ENCODE results near the gene THSD7B.

The THSD7B gene

GRCh38 chr2:137187216-137187615 lies 421.9 kb downstream of the THSD7B start:
- Histone ChIP-seq H3K9ac (ENCODE audit: low read depth, low read length) (no peak overlapping the region), H3K4me3 (ENCODE audit: low read length) (no peak overlapping the region), H3K9me3 (ENCODE audit: insufficient read depth, low read depth, low read length) (no peaks in the 10 kb centered on the region), H3K4me1 (ENCODE audit: insufficient read depth, low read length) (no peaks in the 10 kb centered on the region), H3K27me3 (ENCODE audit: insufficient read depth, low read length) (no peaks in the 10 kb centered on the region), H3K36me3 (ENCODE audit: insufficient read depth, low read depth, low read length) (no peaks in the 10 kb centered on the region), H3K27ac (ENCODE audit: low read length) (no peak overlapping the region)

GRCh38 chr2:137190411-137191195 lies 425.3 kb downstream of the THSD7B start:
- Histone ChIP-seq H3K4me3 (ENCODE audit: low read length) (no peak overlapping the region), H3K9ac (ENCODE audit: low read depth, low read length) (no peak overlapping the region), H3K9me3 (ENCODE audit: insufficient read depth, low read depth, low read length) (no peaks in the 10 kb centered on the region), H3K27me3 (ENCODE audit: insufficient read depth, low read length) (0 out of 2 replicates have a peak, but pooled peaks cover 6% of the 10 kb centered on the region), H3K27ac (ENCODE audit: low read length) (no peak overlapping the region), H3K36me3 (ENCODE audit: insufficient read depth, low read depth, low read length) (no peaks in the 10 kb centered on the region), H3K4me1 (ENCODE audit: insufficient read depth, low read length) (peaks cover 15% of the 10 kb centered on the region)

DNA sequence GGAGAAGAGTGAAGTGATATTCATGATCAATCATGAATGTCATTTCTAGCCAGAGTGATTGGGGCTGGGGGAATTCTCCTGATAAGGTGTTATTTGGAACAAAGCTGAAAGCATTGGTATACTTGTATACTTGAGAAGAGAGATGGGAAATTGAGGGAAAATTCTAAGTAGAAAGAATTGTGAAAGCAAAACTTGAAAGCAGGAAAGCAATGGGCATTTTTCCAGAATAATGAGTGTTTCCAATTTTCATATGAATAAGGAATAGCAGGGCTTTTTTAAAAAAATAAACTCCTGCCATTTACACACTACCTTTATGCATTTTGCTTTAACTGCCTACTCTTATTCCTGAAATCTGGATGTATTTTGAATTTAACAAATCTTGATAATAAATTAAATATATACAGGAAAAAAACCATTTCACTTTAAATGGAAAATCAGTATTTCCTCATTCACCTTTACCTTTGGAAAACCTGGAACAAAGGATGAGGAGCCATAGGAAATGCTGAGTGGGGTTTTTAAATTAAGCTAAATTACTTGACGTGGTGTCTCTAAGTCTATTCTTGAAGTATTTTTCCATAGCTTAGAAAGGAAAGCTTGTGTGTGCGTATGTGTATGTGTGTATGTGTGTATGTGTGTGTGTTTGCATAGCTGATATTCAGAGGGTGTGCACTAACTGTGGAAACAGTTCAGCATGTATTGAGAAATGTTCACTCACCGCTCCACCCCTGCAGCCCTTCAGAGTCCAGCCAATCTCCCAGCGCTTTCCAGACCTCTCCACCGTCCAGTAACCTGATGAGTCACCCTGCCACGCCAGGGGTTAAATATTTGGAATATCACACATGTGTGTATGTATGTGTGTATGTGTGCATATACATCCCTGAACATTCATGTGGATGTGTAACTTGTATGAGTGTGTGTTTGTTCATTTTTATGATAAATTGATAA lies 427.3 kb downstream of the THSD7B start:
- Histone ChIP-seq H3K4me3 (ENCODE audit: low read length) (no peak overlapping the region), H3K27ac (ENCODE audit: low read length) (no peak overlapping the region), H3K27me3 (ENCODE audit: insufficient read depth, low read length) (0 out of 2 replicates have a peak, but pooled peaks cover 6% of the 10 kb centered on the region), H3K9ac (ENCODE audit: low read depth, low read length) (no peak overlapping the region), H3K36me3 (ENCODE audit: insufficient read depth, low read depth, low read length) (no peaks in the 10 kb centered on the region), H3K9me3 (ENCODE audit: insufficient read depth, low read depth, low read length) (no peaks in the 10 kb centered on the region), H3K4me1 (ENCODE audit: insufficient read depth, low read length) (peaks cover 15% of the 10 kb centered on the region)

DNA sequence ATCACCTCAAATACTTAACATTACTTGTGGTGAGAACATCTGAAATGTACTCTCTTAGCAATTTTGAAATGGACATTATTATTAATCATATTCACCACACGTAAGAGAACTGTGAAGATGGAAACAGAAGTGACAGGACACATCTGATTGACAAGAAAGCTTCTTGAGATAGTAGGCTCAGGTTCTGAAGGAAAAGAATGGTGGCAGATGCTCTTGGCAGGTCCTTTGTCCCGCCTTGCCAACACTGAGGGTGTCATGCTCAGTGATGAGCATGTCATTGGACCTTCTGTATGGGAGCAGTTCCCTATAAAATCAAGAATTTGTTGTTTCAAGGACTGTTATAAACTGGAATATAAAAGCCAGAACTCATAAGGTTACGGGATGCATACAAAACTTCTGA lies 428.1 kb downstream of the THSD7B start:
- H3K9me3 ChIP-seq (ENCODE audit: insufficient read depth, low read depth, low read length) = no peaks in the 10 kb centered on the region
- H3K4me3 ChIP-seq (ENCODE audit: low read length) = no peak overlapping the region
- no peaks in the 10 kb centered on the region for H3K36me3 ChIP-seq (ENCODE audit: insufficient read depth, low read depth, low read length)
- H3K4me1 ChIP-seq (ENCODE audit: insufficient read depth, low read length) = peaks cover 15% of the 10 kb centered on the region
- H3K27ac ChIP-seq (ENCODE audit: low read length) = no peak overlapping the region
- 0 out of 2 replicates have a peak, but pooled peaks cover 6% of the 10 kb centered on the region for H3K27me3 ChIP-seq (ENCODE audit: insufficient read depth, low read length)
- no peak overlapping the region for H3K9ac ChIP-seq (ENCODE audit: low read depth, low read length)

DNA sequence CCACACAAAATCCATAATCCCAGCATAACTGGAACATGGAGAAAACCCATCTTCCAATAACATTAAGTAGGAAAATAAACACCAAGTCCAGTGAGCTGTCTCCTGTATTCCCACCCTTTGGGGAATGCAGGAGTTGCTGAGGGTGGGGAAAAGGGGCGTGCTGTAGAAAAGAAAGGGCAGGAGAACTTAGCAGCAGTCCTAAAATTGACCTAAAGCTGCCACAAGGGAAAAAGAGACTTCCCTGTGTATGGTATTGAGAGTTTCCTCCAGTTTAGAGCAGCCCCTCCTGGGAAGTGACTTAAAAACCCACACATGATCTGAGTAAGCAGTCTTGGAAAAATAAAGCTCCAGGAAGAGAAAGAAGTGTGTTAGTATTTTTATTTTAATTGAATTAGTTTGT lies 428.8 kb downstream of the THSD7B start:
- Histone ChIP-seq H3K27me3 (ENCODE audit: insufficient read depth, low read length) (0 out of 2 replicates have a peak, but pooled peaks cover 6% of the 10 kb centered on the region), H3K36me3 (ENCODE audit: insufficient read depth, low read depth, low read length) (no peaks in the 10 kb centered on the region), H3K4me3 (ENCODE audit: low read length) (no peak overlapping the region), H3K4me1 (ENCODE audit: insufficient read depth, low read length) (peaks cover 15% of the 10 kb centered on the region), H3K9ac (ENCODE audit: low read depth, low read length) (no peak overlapping the region), H3K9me3 (ENCODE audit: insufficient read depth, low read depth, low read length) (no peaks in the 10 kb centered on the region), H3K27ac (ENCODE audit: low read length) (no peak overlapping the region)

DNA sequence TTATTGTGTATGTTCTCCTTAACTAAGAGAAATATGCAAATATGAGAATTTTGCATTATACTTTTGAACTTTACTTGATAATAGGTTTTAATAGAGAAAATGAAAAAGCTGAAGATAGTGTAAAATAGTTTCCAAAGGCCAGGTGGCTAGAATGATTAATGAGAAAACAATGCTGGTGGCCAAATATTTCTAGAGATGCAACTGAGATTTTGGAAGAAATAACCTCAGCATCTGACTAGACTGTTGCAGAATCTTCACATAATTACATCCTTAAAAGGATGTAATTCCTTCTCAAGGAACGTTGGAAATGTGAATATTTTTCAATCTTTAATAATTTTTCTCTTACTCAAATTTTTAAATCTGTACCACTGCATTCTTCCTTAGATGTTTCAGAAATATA lies 434.4 kb downstream of the THSD7B start:
- Histone ChIP-seq H3K4me3 (ENCODE audit: low read length) (no peak overlapping the region), H3K27ac (ENCODE audit: low read length) (no peak overlapping the region), H3K36me3 (ENCODE audit: insufficient read depth, low read depth, low read length) (no peaks in the 10 kb centered on the region)

GRCh38 chr2:137202318-137202717 lies 437.0 kb downstream of the THSD7B start:
- H3K4me3 ChIP-seq (ENCODE audit: low read length) = no peak overlapping the region
- H3K9ac ChIP-seq (ENCODE audit: low read depth, low read length) = no peak overlapping the region
- peaks cover 13% of the 10 kb centered on the region for H3K4me1 ChIP-seq (ENCODE audit: insufficient read depth, low read length)

More for the DNA sequence above, 434.4 kb downstream of the THSD7B start:
- Histone ChIP-seq H3K9ac (ENCODE audit: low read depth, low read length) (no peak overlapping the region), H3K9me3 (ENCODE audit: insufficient read depth, low read depth, low read length) (no peaks in the 10 kb centered on the region), H3K4me1 (ENCODE audit: insufficient read depth, low read length) (peaks cover 2% of the 10 kb centered on the region; the same call in 1 of the 2 replicates), H3K27me3 (ENCODE audit: insufficient read depth, low read length) (no peaks in the 10 kb centered on the region)

DNA sequence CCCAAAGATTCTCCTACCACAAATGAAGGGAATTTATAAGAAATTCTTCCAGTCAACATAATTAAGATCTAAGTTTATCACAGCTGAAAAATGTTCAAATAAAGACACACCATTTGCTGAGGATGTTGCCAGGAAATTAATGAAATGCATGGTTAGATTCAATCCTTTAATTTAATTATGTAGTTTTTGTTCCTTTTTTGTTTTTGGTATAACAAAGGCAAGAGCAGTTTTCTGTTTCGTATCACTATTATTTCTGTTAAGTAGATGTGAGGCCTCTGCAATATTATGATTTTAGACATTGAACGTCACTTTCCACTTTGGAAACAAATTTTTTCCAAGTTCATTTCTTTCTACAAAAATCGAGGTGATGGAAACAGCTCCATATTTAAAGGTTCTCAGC lies 440.0 kb downstream of the THSD7B start:
- no peak overlapping the region for H3K4me3 ChIP-seq (ENCODE audit: low read length)
- no peaks in the 10 kb centered on the region for H3K36me3 ChIP-seq (ENCODE audit: insufficient read depth, low read depth, low read length)
- peaks cover 21% of the 10 kb centered on the region for H3K4me1 ChIP-seq (ENCODE audit: insufficient read depth, low read length)
- H3K27ac ChIP-seq (ENCODE audit: low read length) = no peak overlapping the region
- H3K9me3 ChIP-seq (ENCODE audit: insufficient read depth, low read depth, low read length) = no peaks in the 10 kb centered on the region
- H3K9ac ChIP-seq (ENCODE audit: low read depth, low read length) = no peak overlapping the region
- H3K27me3 ChIP-seq (ENCODE audit: insufficient read depth, low read length) = no peaks in the 10 kb centered on the region

More at GRCh38 chr2:137202318-137202717, 437.0 kb downstream of the THSD7B start:
- Histone ChIP-seq H3K27me3 (ENCODE audit: insufficient read depth, low read length) (no peaks in the 10 kb centered on the region), H3K9me3 (ENCODE audit: insufficient read depth, low read depth, low read length) (no peaks in the 10 kb centered on the region), H3K36me3 (ENCODE audit: insufficient read depth, low read depth, low read length) (no peaks in the 10 kb centered on the region), H3K27ac (ENCODE audit: low read length) (no peak overlapping the region)

DNA sequence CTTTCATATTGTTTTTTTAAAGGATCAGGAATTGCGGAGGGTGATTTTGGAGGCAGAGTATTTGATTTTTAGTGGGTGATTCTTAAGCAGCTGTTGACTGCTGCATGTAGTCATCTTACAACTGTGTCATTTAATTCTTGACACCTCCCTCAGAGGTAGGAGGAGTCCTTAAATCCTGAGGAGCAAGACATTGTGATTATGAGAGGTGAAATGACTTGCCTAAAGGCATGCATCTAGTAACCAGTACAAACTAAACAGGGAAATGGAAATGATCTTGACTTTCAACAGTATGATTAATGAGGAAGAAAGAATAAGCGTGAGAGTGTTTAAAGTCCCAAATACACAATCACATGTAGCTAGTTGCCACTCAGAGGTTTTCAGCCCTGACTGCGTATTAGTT lies 440.7 kb downstream of the THSD7B start:
- H3K9ac ChIP-seq (ENCODE audit: low read depth, low read length) = no peak overlapping the region
- no peaks in the 10 kb centered on the region for H3K27me3 ChIP-seq (ENCODE audit: insufficient read depth, low read length)
- H3K9me3 ChIP-seq (ENCODE audit: insufficient read depth, low read depth, low read length) = no peaks in the 10 kb centered on the region
- no peaks in the 10 kb centered on the region for H3K36me3 ChIP-seq (ENCODE audit: insufficient read depth, low read depth, low read length)
- H3K4me1 ChIP-seq (ENCODE audit: insufficient read depth, low read length) = peaks cover 21% of the 10 kb centered on the region
- no peak overlapping the region for H3K4me3 ChIP-seq (ENCODE audit: low read length)
- H3K27ac ChIP-seq (ENCODE audit: low read length) = no peak overlapping the region

- H3K9ac ChIP-seq (ENCODE audit: low read depth, low read length) = no peak overlapping the region
- no peak overlapping the region for H3K27ac ChIP-seq (ENCODE audit: low read length)
- peak overlapping the region; percentile 46; the same call in 1 of the 2 replicates for H3K4me3 ChIP-seq (ENCODE audit: low read length)
- H3K4me1 ChIP-seq (ENCODE audit: insufficient read depth, low read length) = peaks cover 21% of the 10 kb centered on the region
- no peaks in the 10 kb centered on the region for H3K27me3 ChIP-seq (ENCODE audit: insufficient read depth, low read length)
- no peaks in the 10 kb centered on the region for H3K36me3 ChIP-seq (ENCODE audit: insufficient read depth, low read depth, low read length)
- no peaks in the 10 kb centered on the region for H3K9me3 ChIP-seq (ENCODE audit: insufficient read depth, low read depth, low read length)
Measured at GRCh38 chr2:137207030-137207429, 441.7 kb downstream of the THSD7B start.

GRCh38 chr2:137208431-137208891 lies 443.1 kb downstream of the THSD7B start:
- H3K27me3 ChIP-seq (ENCODE audit: insufficient read depth, low read length) = no peaks in the 10 kb centered on the region
- no peak overlapping the region for H3K9ac ChIP-seq (ENCODE audit: low read depth, low read length)

More at GRCh38 chr2:137208431-137208891, 443.1 kb downstream of the THSD7B start:
- Histone ChIP-seq H3K4me1 (ENCODE audit: insufficient read depth, low read length) (peaks cover 21% of the 10 kb centered on the region), H3K4me3 (ENCODE audit: low read length) (no peak overlapping the region), H3K9me3 (ENCODE audit: insufficient read depth, low read depth, low read length) (no peaks in the 10 kb centered on the region), H3K27ac (ENCODE audit: low read length) (no peak overlapping the region), H3K36me3 (ENCODE audit: insufficient read depth, low read depth, low read length) (no peaks in the 10 kb centered on the region)
